Aorta (tissue), 5 donors: ENCODE results near the gene BTBD16. TPM values are rescaled to one million over a fixed set of nuclear protein-coding genes. Genes with fewer than 3 reads are reported as not detected.
A peak's percentile ranks its signal among the peaks of the same experiment; 100 is the strongest.

Source experiments
- ATAC-seq: fragments of 200-7000 bp; cut with Tn5 transposase; one replicate; pipeline ENCODE4 v1.9.1; 2022; ENCODE audit warnings: moderate library complexity; ENCODE audit not compliant: low FRiP score
- DNase-seq, 2 donors: peaks; one replicate each; pipeline ENCODE4 v3.0.0-alpha.2; 2020
- H3K27ac ChIP-seq, 2 donors: one replicate each; pipeline ENCODE4 v1.5.1; 2013; ENCODE audit warnings: low read length in 2 of 2, mild to moderate bottlenecking in 2 of 2, moderate library complexity in 2 of 2, control low read depth in 1 of 2, inconsistent platforms in 1 of 2, low read depth in 1 of 2
- H3K27me3 ChIP-seq, 2 donors: one replicate each; pipeline ENCODE4 v1.6.1; 2013; ENCODE audit warnings: control low read depth in 1 of 2, low read length in 1 of 2, mild to moderate bottlenecking in 1 of 2, moderate library complexity in 1 of 2; ENCODE audit not compliant: insufficient read depth in 2 of 2, control insufficient read depth in 1 of 2
- H3K36me3 ChIP-seq, 2 donors: one replicate each; pipeline ENCODE4 v1.6.1; 2013; ENCODE audit warnings: control low read depth in 1 of 2, low read length in 1 of 2, mild to moderate bottlenecking in 1 of 2; ENCODE audit not compliant: insufficient read depth in 2 of 2, control insufficient read depth in 1 of 2
- H3K4me1 ChIP-seq, 2 donors: one replicate each; pipeline ENCODE4 v1.6.1; 2013; ENCODE audit warnings: low read length in 2 of 2, control low read depth in 1 of 2, mild to moderate bottlenecking in 1 of 2, moderate library complexity in 1 of 2; ENCODE audit not compliant: insufficient read depth in 2 of 2, control insufficient read depth in 1 of 2
- H3K4me3 ChIP-seq, 2 donors: one replicate each; pipeline ENCODE4 v1.5.1; 2013; ENCODE audit warnings: low read length in 2 of 2, control low read depth in 1 of 2, mild to moderate bottlenecking in 1 of 2
- H3K9me3 ChIP-seq: one replicate; pipeline ENCODE4 v1.6.1; 2013; ENCODE audit warnings: mild to moderate bottlenecking, low read length; ENCODE audit not compliant: control insufficient read depth
- WGBS, 2 donors: extraction: QIAGEN DNeasy Blood & Tissue Kit; methylation state at CpG; one replicate each; pipeline ENCODE4 v1.1.7; 2013; 5-methylcytosine and 5-hydroxymethylcytosine counted together
- intact Hi-C, 2 donors: fragments of 100-400 bp; cut with DNase I; formaldehyde crosslinking; loops; one replicate each; pipeline versions ENCODE4 v1.14.2 to v1.15.0; 2022
- polyA plus RNA-seq, 2 donors: library from polyadenylated mRNA; stranded (reverse); fragments of 200-250 nt; gene quantifications; one replicate each; pipeline ENCODE4 v1.2.3, GENCODE V29; 2013
- total RNA-seq, 2 donors: library from RNA; stranded (reverse); fragmentation: NEBNext Ultra II Directional; extraction: Animal tissue kit (Norgen Biotek cat#: 25700); gene quantifications; one replicate each; pipeline ENCODE4 v1.2.1, GENCODE V29; 2021
- donor health status: healthy with polysubstance abuse.
- donor health status: Bipolar disorder and iron deficiency.
- donor health status: DM: no; HTN: no; CAD: no.
- donor health status: DM: no; HTN: no; CAD: no.
- donor health status: DM: yes; HTN: yes; CAD: no.

BTBD16 gene
- total and polyA plus RNA-seq, 4 donors = 1.2 to 2.4 (median 2.3) TPM; not detected in 1

GRCh38 chr10:122331100-122331499 is 60.0 kb downstream of the BTBD16 start:
- no peaks in the 10 kb centered on the region for H3K27me3 ChIP-seq
- H3K27ac ChIP-seq = no peak overlapping the region
- no peaks in the 10 kb centered on the region for H3K4me1 ChIP-seq
- H3K9me3 ChIP-seq = no peaks in the 10 kb centered on the region
- WGBS, 2 donors = 86% methylated on average over 7 of the region's 7 CpGs
- no peaks in the 10 kb centered on the region for H3K36me3 ChIP-seq
- DNase-seq = no peak
- no peak overlapping the region for H3K4me3 ChIP-seq
- intact Hi-C loops = no loop called here
- no peak for ATAC-seq

- WGBS, 2 donors = 78 to 81% methylated on average over 16 of the region's 16 CpGs
- no peaks in the 10 kb centered on the region for H3K4me1 ChIP-seq
- H3K4me3 ChIP-seq = no peak overlapping the region
- intact Hi-C loops = no loop called here
- no peaks in the 10 kb centered on the region for H3K27me3 ChIP-seq
- H3K27ac ChIP-seq = no peak overlapping the region
- ATAC-seq (no peak), DNase-seq (no peak)
- no peaks in the 10 kb centered on the region for H3K9me3 ChIP-seq
- H3K36me3 ChIP-seq = no peaks in the 10 kb centered on the region
Observed at GRCh38 chr10:122331615-122332446, 60.7 kb downstream of the BTBD16 start.

DNA sequence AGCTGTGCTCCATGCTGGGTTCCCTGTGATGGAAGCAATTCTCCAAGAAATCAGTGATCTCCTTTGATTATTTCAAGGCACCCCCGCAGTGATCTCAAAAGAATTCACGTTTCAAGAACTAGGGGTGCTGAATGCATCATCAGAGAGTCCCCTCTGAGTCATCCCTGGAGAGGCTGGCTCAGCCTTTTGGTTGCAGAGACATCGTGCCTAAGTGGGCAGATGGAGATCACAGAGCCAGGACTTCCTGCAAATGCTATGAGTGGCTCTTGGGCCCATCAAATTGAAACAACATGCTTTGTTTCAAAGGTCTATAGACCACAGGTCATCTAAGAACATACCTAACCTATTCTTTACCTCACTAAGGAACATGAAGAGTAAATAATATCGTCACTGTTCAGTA is 61.9 kb downstream of the BTBD16 start:
- Histone ChIP-seq H3K9me3 (no peaks in the 10 kb centered on the region), H3K4me1 (no peaks in the 10 kb centered on the region), H3K36me3 (no peaks in the 10 kb centered on the region), H3K27ac (no peak overlapping the region), H3K27me3 (no peaks in the 10 kb centered on the region), H3K4me3 (no peak overlapping the region)
- intact Hi-C loops = no loop called here
- ATAC-seq = no peak
- DNase-seq = no peak
- 82 to 83% methylated on average over 4 of the region's 4 CpGs for WGBS, 2 donors

DNA sequence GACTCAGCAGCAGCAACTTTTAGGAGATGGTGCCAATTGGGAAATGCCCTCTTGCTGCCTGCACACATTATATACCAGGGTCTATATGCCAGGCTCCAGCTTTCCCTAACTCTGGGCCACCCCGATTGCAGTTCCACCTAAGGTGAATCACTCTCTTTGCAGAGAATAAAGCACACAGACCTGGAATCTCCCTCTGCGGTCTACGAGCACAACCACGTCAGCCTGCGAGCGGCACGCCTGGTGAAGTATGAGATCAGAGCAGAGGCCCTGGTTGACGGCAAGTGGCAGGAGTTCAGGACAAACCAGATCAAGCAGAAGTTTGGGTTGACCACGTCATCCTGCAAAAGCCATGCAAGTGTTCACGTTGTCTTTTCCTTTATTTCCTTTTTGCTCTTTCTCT is 65.2 kb downstream of the BTBD16 start:
- no peak for ATAC-seq
- Histone ChIP-seq H3K4me1 (no peaks in the 10 kb centered on the region), H3K36me3 (no peaks in the 10 kb centered on the region), H3K27me3 (no peaks in the 10 kb centered on the region), H3K4me3 (no peak overlapping the region), H3K27ac (no peak overlapping the region), H3K9me3 (no peaks in the 10 kb centered on the region)
- WGBS, 2 donors = 90 to 91% methylated on average over 10 of the region's 10 CpGs
- no peak for DNase-seq
- intact Hi-C loops = no loop called here

DNA sequence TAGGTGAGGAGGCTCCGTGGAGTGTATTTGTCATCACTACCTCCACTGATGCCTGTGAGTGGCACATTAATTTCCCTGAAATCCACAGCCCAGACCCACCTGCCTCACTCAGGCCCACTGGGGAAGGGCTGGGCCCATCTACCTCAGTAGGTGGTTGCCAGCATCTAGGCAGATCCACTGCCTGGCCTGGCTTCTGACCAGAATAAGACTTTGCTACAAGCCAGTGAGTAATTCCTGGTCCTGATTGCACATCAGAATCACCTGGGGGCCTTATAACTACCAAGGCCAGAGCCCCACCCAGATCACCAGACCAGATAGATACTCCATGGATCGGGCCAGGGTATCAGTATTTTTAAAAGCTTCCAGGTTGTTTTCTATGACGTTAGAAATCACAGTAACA is 65.9 kb downstream of the BTBD16 start:
- intact Hi-C loops = no loop called here
- Histone ChIP-seq H3K27ac (no peak overlapping the region), H3K9me3 (no peaks in the 10 kb centered on the region), H3K27me3 (no peaks in the 10 kb centered on the region), H3K4me3 (no peak overlapping the region), H3K36me3 (no peaks in the 10 kb centered on the region), H3K4me1 (no peaks in the 10 kb centered on the region)
- DNase-seq (no peak), ATAC-seq (no peak)
- 86 to 95% methylated on average over 3 of the region's 3 CpGs for WGBS, 2 donors

- Histone ChIP-seq H3K36me3 (no peaks in the 10 kb centered on the region), H3K4me3 (no peak overlapping the region), H3K4me1 (no peaks in the 10 kb centered on the region), H3K27ac (no peak overlapping the region), H3K27me3 (no peaks in the 10 kb centered on the region), H3K9me3 (no peaks in the 10 kb centered on the region)
- no peak for ATAC-seq
- intact Hi-C loops = no loop called here
- 93 to 96% methylated on average over 15 of the region's 15 CpGs for WGBS, 2 donors
- no peak for DNase-seq
Observed at GRCh38 chr10:122338609-122339441, 67.7 kb downstream of the BTBD16 start.

DNA sequence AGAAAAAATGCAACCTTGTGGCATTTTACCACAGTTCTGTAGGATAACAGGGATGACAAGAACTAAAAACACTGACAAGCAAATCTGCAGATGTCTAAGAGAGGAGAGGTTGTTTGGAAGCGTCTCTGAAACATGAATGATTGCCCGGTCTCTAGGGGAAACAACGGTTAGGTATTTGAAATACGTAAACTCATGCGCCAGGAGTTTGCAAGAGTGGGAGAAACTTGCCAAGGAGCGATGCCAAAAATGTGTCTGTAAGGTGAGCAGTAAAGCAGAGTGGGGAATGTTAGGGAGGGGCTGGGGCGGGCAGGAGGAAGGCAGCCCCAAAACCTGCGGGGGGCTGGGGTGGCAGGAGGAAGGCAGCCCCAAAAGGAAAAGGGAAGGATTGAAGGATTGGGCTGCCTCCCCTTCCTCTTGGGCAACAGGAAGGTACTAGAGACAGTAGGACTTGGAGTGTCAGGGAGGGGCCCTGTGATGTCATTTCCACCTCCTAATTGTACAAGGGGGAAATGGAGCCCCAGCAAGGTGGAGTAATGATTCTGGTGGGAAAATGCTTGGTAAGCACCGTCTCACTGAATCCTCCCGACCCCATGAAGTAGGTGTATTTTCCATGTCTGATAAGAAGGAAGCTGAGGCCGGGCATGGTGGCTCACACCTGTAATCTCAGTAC is 70.2 kb downstream of the BTBD16 start:
- intact Hi-C loops = loop anchor here in 1 of 2 donors (5.0 kb wide), 3 partner anchors 44 to 226 kb away; no protein-coding TSS in a partner anchor
- ATAC-seq = no peak
- Histone ChIP-seq H3K27ac (no peak overlapping the region), H3K27me3 (no peaks in the 10 kb centered on the region), H3K4me1 (no peaks in the 10 kb centered on the region), H3K36me3 (no peaks in the 10 kb centered on the region), H3K9me3 (no peaks in the 10 kb centered on the region), H3K4me3 (no peak overlapping the region)
- 40 to 48% methylated on average over 11 of the region's 11 CpGs for WGBS, 2 donors
- no peak for DNase-seq

DNA sequence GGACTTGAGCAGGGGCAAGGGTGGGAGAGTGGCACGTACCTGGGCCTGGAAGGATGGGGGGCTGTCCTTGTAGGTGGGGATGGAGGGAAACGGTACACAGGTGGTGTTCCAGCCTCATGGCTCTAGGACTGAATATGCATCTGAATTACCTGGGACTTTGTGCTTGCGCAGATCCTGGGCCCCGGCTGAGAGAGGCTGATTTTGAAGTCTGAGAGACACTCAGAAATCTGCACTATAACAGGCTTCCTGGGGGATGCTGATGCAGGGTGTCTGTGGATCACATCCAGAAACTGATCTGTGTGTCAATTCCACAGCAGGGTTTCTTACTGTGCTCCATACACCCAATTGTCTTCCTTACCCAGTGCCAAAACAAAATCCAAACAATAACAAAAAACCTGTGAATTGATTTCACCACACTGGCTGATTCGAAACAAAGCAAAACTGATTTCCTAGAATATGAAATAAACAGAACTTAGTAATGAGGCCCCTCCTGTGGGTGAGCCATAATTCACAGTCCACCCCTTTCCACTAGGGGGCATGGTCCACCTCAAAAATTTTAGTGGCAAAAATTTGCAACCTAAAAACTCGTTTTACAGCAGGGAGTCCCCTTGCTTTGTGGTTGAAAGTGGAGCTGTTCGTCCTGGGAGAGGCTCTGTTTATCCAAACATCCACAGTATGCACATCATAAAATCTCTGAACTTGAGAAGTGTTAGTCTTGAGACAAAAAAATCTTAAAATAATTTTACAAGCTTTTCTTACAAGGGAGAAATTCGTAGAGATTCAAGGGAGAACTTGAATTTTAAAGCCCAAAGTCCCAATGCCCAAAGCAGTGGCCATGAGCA is 71.4 kb downstream of the BTBD16 start:
- intact Hi-C loops = loop anchor here (1.0 to 5.0 kb wide), 6 partner anchors 44 to 225 kb away; no protein-coding TSS in a partner anchor
- H3K9me3 ChIP-seq = no peaks in the 10 kb centered on the region
- H3K27ac ChIP-seq = no peak overlapping the region
- ATAC-seq (peak; percentile 48), DNase-seq (no peak)
- H3K4me1 ChIP-seq = no peaks in the 10 kb centered on the region
- H3K36me3 ChIP-seq = no peaks in the 10 kb centered on the region
- H3K4me3 ChIP-seq = no peak overlapping the region
- WGBS, 2 donors = 61 to 62% methylated on average over 8 of the region's 8 CpGs
- no peaks in the 10 kb centered on the region for H3K27me3 ChIP-seq
